BE2C (cell line): ENCODE results near the gene IRAK3.

ENCODE experiments used
- DNase-seq: peaks from one replicate; pipeline ENCODE4 v3.0.0-alpha.2; 2020
- H3K27me3 ChIP-seq: fragments of 250-450 bp; sonication (Bioruptor Pico); 2 replicates; pipeline ENCODE4 v1.5.1; 2020; ENCODE audit warnings: mild to moderate bottlenecking
- H3K36me3 ChIP-seq: fragments of 250-450 bp; sonication (Bioruptor Pico); 2 replicates; pipeline ENCODE4 v1.5.1; 2020; ENCODE audit warnings: mild to moderate bottlenecking
- H3K4me1 ChIP-seq: fragments of 250-450 bp; sonication (Bioruptor Pico); 2 replicates; pipeline ENCODE4 v1.5.1; 2020
- H3K4me3 ChIP-seq: 2 replicates; pipeline ENCODE4 v1.5.1; 2011; ENCODE audit warnings: low read depth, low read length
- H3K9me3 ChIP-seq: fragments of 250-450 bp; sonication (Bioruptor Pico); 2 replicates; pipeline ENCODE4 v1.5.1; 2020
- CTCF ChIP-seq: IDR thresholded peaks from 2 replicates; pipeline ENCODE4 v1.5.1; 2012; ENCODE audit warnings: mild to moderate bottlenecking, low read depth, low read length

IRAK3 gene

DNA sequence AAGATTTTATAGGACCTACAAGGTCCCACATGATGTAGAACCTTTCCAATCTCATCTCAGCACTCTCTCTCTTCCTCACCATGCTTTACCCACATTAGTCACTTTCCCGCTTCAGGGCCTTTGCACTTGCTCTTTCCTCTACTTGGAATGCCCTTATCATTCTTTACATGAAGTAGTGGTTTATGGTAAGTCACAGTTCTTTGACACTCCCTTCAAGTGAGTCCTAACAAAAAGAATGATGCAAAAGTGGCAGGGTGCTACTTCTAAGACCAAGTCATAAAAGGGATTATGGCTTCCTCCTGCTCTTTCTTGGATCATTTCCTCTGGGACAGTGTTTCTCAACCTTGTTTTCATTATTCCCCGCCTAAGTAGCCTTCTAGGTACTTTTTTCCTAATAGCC lies 32.4 kb upstream of the IRAK3 start:
- Histone ChIP-seq H3K27me3 (no peaks in the 10 kb centered on the region), H3K36me3 (no peaks in the 10 kb centered on the region), H3K9me3 (no peaks in the 10 kb centered on the region), H3K4me3 (no peak overlapping the region), H3K4me1 (no peaks in the 10 kb centered on the region)
- no peak for DNase-seq
- TF ChIP-seq CTCF = no peak

- Histone ChIP-seq H3K9me3 (no peaks in the 10 kb centered on the region), H3K27me3 (no peaks in the 10 kb centered on the region), H3K4me1 (no peaks in the 10 kb centered on the region; the same call in 1 of the 2 replicates), H3K36me3 (no peaks in the 10 kb centered on the region), H3K4me3 (no peak overlapping the region)
- no peak for DNase-seq
- TF ChIP-seq CTCF = no peak
Measured at GRCh38 chr12:66159123-66159522, 29.9 kb upstream of the IRAK3 start.

DNA sequence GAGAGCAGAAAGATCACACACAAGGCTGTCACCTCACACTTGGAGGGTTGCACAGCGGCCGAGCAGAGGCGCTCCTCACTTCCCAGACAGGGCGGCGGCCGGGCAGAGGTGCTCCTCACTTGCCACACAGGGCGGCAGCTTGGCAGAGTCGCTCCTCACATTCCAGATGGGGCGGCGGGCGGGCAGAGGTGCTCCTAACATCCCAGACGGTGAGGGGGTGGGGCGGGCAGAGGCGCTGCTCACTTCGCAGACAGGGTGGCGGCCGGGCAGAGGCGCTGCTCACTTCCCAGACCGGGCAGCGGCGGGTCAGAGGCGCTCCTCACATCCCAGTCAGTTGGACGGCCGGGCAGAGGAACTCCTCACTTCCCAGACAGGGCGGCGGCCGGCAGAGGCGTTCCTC lies 28.3 kb upstream of the IRAK3 start:
- TF ChIP-seq CTCF = no peak
- H3K27me3 ChIP-seq = no peaks in the 10 kb centered on the region
- no peak for DNase-seq
- H3K4me3 ChIP-seq = no peak overlapping the region
- no peaks in the 10 kb centered on the region for H3K9me3 ChIP-seq
- no peaks in the 10 kb centered on the region for H3K36me3 ChIP-seq
- H3K4me1 ChIP-seq = no peaks in the 10 kb centered on the region; the same call in 1 of the 2 replicates

DNA sequence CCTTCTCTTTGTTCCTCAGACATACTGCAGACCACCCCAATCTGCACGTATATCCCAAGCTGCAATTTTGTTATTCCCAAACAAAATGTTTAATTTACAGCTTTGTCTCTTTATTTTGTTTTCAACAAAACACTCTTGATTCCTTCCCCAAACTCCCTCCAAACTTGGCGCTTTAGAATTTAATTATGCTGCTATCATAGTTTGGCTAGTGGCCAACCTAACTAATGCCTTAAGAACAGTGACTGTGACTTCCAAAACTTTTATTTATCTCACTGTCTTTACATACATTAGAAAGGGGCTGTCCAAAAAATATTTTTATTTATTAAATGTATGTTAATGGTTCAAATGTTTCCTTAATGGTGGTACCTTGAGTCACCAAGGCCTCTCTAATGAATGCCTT lies 26.3 kb upstream of the IRAK3 start:
- Histone ChIP-seq H3K36me3 (no peaks in the 10 kb centered on the region), H3K4me1 (no peaks in the 10 kb centered on the region; the same call in 1 of the 2 replicates), H3K27me3 (no peaks in the 10 kb centered on the region), H3K4me3 (no peak overlapping the region), H3K9me3 (no peaks in the 10 kb centered on the region)
- DNase-seq = no peak
- no peak for TF ChIP-seq CTCF

- no peak overlapping the region for H3K4me3 ChIP-seq
- no peaks in the 10 kb centered on the region for H3K9me3 ChIP-seq
- H3K4me1 ChIP-seq = no peaks in the 10 kb centered on the region; the same call in 1 of the 2 replicates
- DNase-seq = no peak
- no peaks in the 10 kb centered on the region for H3K27me3 ChIP-seq
- no peak for TF ChIP-seq CTCF
- H3K36me3 ChIP-seq = no peaks in the 10 kb centered on the region
Measured at GRCh38 chr12:66163289-66163688, 25.7 kb upstream of the IRAK3 start.

- no peaks in the 10 kb centered on the region for H3K27me3 ChIP-seq
- no peak overlapping the region for H3K4me3 ChIP-seq
- no peak for TF ChIP-seq CTCF
- DNase-seq = no peak
- H3K9me3 ChIP-seq = no peaks in the 10 kb centered on the region
- no peaks in the 10 kb centered on the region; the same call in 1 of the 2 replicates for H3K4me1 ChIP-seq
- H3K36me3 ChIP-seq = no peaks in the 10 kb centered on the region
Measured at GRCh38 chr12:66164349-66164821, 24.6 kb upstream of the IRAK3 start.
